MM.1S (cell line): Measurements from ENCODE around the gene LY86.

Experiments
- EZH2 ChIP-seq: fragments of 300-600 bp; sonication (generic); optimal IDR thresholded peaks from 2 replicates; pipeline ENCODE3; 2017; ENCODE audit warnings: low read depth, mild to moderate bottlenecking, antibody characterized with exemption, low read length, mixed read lengths
- TF ChIP-seq, protein P1 (sequence below): fragments of 300-600 bp; sonication (generic); IDR thresholded peaks from 2 replicates; pipeline ENCODE4 v1.5.1; 2016; ENCODE audit warnings: antibody characterized with exemption, low read length, mixed read lengths

DNA sequence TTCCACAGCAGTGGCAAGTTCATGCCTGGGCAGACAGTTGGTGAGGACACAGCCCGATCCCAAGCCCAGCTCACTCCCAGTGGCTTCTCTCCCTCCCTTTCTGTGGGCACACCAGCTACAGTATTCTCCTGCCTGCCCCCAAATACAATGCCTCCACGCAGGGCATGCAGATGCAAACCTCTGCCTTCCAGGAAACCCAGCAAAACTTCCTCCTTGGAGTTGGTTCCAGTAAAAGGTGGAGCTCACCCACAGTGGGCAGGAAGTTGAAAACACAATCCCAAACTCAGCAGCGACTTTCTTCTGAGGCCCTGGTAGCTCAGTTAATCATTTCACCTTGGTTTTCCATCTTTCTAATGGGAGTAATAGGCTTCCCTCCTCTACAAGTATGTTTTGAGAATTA lies 93.7 kb downstream of the LY86 start:
- TF ChIP-seq, protein P1, sequence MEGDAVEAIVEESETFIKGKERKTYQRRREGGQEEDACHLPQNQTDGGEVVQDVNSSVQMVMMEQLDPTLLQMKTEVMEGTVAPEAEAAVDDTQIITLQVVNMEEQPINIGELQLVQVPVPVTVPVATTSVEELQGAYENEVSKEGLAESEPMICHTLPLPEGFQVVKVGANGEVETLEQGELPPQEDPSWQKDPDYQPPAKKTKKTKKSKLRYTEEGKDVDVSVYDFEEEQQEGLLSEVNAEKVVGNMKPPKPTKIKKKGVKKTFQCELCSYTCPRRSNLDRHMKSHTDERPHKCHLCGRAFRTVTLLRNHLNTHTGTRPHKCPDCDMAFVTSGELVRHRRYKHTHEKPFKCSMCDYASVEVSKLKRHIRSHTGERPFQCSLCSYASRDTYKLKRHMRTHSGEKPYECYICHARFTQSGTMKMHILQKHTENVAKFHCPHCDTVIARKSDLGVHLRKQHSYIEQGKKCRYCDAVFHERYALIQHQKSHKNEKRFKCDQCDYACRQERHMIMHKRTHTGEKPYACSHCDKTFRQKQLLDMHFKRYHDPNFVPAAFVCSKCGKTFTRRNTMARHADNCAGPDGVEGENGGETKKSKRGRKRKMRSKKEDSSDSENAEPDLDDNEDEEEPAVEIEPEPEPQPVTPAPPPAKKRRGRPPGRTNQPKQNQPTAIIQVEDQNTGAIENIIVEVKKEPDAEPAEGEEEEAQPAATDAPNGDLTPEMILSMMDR = no peak
- TF ChIP-seq EZH2 = no peak
